Measurements from ENCODE around the gene MYRFL. TPM values are rescaled to one million over a fixed set of nuclear protein-coding genes. Genes with fewer than 3 reads are reported as not detected.

Gene MYRFL
- total RNA-seq, 4 donors from 2014 or later = 0.17 to 1.8 (median 0.44) TPM; not detected in 1

DNA sequence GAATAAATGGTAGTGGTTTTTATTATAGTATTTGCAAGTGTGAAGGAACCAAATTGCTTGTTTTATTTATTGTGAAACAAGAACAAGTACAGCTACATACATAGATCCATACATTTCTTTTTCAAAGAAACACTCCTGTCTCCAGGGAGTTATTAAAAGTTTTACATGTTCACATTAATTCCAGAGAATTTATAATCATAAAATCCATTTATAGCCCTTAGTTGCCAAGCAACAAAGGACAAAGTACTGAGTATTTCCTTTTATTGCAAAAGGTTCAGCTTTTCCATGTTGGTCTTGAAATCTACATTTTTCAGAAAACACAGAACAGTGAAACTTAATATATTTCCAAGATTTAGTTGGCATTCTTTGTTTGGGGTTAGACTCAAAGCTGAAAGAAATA lies 9.5 kb downstream of the MYRFL start:
- TF ChIP-seq, protein P1, sequence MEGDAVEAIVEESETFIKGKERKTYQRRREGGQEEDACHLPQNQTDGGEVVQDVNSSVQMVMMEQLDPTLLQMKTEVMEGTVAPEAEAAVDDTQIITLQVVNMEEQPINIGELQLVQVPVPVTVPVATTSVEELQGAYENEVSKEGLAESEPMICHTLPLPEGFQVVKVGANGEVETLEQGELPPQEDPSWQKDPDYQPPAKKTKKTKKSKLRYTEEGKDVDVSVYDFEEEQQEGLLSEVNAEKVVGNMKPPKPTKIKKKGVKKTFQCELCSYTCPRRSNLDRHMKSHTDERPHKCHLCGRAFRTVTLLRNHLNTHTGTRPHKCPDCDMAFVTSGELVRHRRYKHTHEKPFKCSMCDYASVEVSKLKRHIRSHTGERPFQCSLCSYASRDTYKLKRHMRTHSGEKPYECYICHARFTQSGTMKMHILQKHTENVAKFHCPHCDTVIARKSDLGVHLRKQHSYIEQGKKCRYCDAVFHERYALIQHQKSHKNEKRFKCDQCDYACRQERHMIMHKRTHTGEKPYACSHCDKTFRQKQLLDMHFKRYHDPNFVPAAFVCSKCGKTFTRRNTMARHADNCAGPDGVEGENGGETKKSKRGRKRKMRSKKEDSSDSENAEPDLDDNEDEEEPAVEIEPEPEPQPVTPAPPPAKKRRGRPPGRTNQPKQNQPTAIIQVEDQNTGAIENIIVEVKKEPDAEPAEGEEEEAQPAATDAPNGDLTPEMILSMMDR (IDR thresholded peaks at IDR 0.05; ENCODE audit: low read depth) = no peak

DNA sequence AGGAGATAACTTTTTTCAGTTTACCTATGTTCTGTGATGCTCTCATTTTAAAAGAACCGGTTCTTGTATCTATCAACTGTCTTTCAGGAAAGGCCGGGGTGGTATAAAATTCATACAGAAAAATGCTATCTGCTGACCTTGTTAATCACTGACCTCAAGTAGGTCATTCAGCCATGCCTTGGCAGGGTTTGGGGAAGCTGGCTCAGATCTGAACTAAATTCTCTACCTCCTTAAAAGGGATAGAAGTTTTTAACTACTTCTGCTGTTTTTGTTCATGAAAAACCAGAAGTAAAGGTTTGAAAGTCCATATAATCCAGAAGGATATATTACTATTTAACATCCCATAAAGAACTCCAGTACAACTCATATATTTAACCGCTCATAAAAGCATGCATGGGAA lies 10.1 kb downstream of the MYRFL start:
- TF ChIP-seq, protein P1 (IDR thresholded peaks at IDR 0.05; ENCODE audit: low read depth) = no peak

GRCh38 chr12:69836015-69836414 lies 11.0 kb downstream of the MYRFL start:
- TF ChIP-seq, protein P1 (IDR thresholded peaks at IDR 0.05; ENCODE audit: low read depth) = no peak

DNA sequence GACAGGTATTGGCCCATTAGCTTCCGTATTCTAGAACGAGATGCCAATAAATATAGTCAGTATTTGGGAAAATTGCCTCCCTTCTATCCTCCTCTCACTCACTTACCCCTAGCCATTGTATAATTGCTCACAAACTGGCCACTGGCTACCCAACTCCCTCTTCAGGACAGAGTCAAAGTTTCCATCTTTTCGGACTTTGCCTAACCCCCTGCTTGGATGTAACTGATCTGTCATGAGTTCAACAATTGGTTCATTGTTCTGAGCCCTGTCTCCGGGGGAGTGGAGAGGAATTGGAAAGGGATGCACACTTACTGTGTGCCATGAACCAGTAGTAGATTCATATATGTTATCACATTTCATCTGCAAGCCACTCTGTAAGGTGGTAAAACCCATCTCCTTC lies 12.2 kb downstream of the MYRFL start:
- TF ChIP-seq, protein P1 (IDR thresholded peaks at IDR 0.05; ENCODE audit: low read depth) = no peak

DNA sequence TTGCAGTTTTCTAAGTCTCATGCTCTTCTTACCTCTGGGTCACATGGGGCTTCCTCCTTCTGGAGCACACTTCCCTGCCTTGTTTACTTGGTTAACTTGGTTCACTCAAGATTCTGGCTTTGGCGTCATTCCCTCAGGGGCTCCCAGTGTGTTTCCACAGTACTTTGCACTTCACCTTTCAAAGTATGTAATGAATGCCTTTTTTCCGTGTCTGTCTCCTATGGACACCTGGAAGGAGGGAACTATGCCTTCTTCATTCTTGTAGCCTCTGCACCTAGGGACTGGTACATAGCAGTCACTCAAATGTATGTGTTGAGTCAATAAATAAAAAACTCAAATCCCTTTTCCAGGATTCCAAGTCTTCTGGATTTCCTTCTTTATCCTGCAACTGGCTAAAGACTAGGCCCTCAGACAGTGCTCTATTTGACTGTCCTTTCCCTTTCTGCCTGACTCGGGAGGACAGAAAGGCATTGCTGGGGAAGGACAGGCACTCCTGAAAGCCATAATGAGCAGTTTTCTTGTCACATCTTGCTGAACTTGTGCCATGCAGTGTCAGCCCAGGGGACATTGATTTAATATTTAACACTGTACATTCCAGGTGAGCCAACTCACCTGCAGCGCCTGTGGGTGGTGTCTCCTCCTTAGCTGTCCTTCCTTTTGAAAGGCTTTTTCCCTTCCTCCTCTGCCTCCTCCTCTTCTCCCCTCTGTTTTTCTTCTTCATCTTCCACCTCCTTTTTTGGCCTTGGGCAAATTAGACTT lies 12.8 kb downstream of the MYRFL start:
- TF ChIP-seq, protein P1 (IDR thresholded peaks at IDR 0.05; ENCODE audit: low read depth) = no peak

DNA sequence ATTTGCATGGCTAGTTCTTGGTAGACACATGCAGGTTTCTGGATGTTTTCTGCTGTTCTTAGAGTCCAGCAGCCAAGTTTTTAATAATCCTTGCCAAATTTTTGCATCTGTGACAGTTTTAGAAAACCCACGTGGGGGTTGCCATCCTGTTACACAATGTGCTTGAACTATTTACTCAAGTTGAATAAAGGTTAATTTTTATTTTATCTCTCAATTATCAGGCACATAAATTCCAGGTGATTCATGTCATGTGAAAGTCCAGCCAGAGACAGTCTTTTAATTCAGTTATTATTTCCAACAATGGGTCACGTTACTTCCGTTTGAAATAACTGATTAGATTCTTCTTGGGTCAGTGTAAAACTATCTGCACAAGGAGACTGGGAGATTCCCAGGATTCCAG lies 15.7 kb downstream of the MYRFL start:
- TF ChIP-seq, protein P1 (IDR thresholded peaks at IDR 0.05; ENCODE audit: low read depth) = no peak

DNA sequence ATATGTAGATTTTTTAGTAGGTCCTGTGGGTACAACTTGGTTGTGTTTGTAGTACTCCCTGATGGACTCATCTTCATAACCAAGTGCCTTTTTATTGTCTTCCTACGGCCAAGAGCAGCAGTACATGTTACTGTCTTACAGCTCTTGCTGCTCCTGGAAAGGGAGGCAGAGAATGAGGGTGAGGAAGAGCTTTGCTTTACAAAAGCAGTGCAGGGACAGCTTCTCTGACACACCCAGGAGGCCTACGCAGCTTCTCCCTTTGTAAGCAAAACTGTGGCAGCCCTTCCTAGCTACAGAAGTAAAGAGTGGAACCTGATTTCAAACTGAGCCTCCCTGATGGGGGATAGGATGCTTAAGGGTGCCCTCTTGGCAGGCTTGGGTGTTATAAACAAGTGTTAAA lies 18.6 kb downstream of the MYRFL start:
- TF ChIP-seq, protein P1 (IDR thresholded peaks at IDR 0.05; ENCODE audit: low read depth) = no peak

All from subcutaneous adipose tissue (tissue), 4 donors.